ENCODE data around the gene CLDN6.

CLDN6 gene

DNA sequence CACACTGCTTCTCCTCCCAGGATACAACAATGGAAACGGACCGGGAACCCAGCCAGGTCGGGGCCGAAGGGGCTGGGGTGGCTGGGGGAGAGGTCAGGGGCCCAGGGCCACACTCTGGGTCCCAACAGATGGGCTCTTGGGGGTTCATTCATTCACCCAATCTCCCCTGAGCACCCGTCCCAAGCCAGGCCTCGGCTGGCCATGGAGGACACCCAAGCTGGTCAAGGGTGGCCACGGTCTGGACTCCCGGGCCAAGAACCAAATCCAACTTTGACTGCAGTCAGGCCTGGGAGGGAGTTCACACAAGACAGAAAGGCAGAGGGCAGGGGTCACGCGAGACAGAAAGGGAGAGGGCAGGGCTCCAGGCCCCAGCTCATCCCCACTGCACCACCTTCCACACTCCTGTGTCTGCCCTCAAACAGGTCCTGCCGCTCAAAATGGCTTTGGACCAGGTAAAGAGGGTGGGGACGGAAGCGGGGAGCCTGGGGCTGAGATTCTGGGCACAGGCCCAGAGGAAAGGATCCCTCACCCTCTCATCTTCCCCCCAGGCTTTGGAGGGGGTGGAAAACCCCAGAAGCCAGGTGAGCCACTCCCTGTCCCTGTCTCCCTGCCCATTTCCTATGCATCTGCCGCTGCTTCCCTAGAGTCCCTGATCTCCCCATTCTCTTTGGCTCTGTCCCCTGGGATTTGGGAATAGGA, 25.5 kb downstream of the CLDN6 start:
- no peak for DNase-seq (ENCODE audit: low read depth, low spot score)
- H3K27ac ChIP-seq = peak overlapping the region; percentile 17

DNA sequence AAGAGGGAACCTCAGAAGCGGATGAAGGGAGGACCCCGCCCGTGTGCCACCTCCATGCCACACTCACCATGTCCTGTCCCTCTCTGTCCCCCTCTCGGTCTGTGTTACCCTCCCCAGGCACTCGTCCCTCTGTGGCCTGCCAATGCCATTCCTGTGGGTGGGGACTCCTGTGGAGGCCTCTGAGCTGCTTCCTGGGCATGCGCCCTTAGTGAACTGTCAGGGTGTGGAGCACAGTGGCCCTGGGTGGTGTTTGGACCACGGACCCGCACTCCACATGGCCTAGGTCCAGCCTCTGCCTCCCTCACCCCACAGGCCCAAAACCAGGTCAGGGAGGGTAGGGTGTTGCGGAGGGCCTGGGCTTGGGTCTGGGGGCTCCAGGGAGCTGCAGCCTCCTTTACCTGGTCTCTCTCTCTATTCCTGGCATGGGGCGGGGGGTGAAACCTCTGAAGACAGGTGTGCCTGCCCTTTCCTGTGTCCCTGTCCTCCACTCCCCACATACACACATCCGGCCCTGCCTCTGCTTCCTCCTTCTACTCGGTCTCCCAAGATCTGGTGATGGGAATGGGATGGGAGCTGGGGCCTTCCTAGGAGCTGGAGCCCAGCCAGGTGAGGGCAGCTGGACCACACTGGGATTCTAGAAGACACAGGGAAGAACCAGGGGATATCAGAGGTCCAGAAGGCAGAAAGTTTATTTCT, 26.3 kb downstream of the CLDN6 start:
- no peak for DNase-seq (ENCODE audit: low read depth, low spot score)
- no peak overlapping the region for H3K27ac ChIP-seq

DNA sequence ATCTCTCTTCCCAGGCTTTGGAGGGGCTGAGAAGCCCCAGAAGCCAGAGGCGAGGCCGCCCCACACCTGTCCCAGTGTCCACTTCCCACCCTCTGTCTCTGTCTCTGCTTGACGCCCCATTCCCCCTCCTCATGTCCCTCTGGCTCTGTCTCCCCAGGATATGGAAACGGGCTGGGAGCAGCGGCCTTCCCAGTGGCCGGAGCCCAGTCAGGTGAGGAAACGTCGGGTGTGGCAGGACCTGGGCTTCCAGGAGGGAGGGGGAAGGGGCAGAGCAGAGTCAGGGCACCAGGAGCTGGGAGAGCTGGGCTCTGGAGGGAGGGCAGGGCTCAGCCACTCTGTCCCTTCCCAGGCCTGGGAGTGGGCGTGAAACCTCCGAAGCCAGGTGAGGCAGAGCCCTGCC, 27.1 kb downstream of the CLDN6 start:
- no peak for DNase-seq (ENCODE audit: low read depth, low spot score)
- H3K27ac ChIP-seq = no peak overlapping the region

GRCh38 chr16:2988590-2989099, 29.3 kb downstream of the CLDN6 start:
- H3K27ac ChIP-seq = no peak overlapping the region
- DNase-seq (ENCODE audit: low read depth, low spot score) = no peak

DNA sequence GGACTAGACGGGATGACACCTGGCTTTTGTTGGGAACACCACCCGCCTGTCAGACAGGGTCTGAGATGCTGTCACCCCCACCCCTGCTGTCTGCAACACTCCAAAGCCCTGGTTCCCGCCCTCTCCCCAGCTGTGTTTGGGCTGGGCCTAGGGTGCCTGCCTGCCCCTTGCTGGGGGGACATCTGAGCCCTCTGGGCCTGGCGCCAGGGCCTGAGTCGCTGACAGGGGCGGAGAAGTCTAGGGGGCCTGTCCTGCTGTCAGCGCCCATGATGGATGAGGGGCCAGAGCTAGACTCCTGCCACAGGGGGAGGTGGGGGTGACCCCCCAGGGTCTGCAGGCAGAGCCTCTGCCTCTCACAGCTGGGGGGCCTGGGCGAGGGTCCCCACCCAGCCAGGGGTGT, 30.1 kb downstream of the CLDN6 start:
- DNase-seq (ENCODE audit: low read depth, low spot score) = no peak

DNA sequence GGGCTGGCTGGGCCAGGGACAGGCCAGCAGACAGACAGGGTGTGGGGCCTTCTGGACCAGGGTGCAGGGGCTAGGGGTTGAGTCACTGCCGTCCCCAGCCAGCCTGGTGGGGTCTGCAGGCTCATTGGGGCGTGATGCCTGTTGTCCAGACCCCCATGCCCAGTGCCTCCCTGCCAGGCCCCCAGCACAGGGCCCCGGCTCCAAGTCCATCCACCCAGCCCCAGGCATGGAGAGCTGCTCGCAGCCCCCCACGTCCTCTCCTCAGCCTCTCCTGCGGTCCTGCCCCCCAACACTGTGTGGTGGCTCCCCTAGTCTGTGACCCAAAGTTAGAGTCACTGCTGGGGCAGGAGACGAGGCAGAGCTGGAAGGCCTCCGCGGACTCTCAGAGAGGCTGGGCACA, 30.7 kb downstream of the CLDN6 start:
- no peak for DNase-seq (ENCODE audit: low read depth, low spot score)
- H3K27ac ChIP-seq = no peak overlapping the region

More for the DNA sequence above, 30.1 kb downstream of the CLDN6 start:
- H3K27ac ChIP-seq = no peak overlapping the region

DNA sequence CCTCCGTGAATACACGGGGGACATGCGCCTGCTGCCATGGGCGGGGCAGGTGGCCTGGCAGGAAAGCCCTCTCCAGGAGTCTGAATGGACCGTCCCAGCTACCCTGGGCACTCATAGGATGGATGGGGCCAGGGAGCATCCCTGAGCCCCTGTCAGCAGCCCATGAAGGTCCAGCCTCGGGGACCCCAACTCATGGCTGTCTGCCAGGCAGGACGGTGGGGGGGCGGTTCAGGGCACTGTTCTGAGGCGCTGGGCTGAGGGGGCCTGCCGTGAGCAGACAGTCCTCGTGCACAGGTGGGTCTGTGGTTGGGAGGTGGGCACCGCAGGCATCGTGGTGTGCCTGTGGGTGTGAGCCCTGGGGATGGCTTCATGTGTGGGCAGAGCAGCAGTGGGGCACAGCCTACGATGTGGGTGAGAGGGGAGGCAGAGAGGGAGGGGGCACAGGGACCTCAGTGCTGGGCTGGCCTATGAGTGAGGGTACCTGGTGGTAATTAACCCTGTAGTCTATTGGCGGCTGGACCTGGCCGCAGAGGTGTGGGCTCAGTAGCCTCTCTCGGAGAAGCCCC, 31.3 kb downstream of the CLDN6 start:
- no peak overlapping the region for H3K27ac ChIP-seq
- no peak for DNase-seq (ENCODE audit: low read depth, low spot score)

DNA sequence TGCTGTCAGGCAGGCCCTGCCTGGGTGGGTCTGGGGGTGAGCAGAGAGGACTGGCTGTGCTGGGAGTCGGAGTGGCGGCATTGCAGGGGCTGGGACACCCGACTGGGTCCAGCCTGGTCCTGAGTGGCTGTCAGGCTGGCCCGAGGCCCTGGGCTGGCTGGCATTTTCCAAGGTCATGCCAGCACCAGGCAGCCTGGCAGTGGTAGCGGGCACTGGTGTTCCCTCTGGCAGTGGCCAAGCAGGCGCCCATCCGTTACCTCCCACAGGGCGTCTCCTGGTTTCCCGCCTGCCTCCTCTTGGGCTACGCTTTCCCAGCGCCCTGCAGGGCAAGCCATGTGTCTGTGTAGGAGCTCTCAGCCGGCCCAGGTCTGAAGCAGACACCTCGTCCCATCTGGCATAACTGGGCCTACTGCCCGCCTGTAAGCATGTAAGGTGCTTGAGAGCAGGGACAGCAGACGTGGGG, 32.1 kb downstream of the CLDN6 start:
- no peak overlapping the region for H3K27ac ChIP-seq
- no peak for DNase-seq (ENCODE audit: low read depth, low spot score)

GRCh38 chr16:2985462-2985861, 32.5 kb downstream of the CLDN6 start:
- no peak for DNase-seq (ENCODE audit: low read depth, low spot score)
- H3K27ac ChIP-seq = no peak overlapping the region

- H3K27ac ChIP-seq = peak overlapping the region; percentile 17
- DNase-seq (ENCODE audit: low read depth, low spot score) = no peak
These were observed 34.3 kb downstream of the CLDN6 start for GRCh38 chr16:2983706-2984136.

GRCh38 chr16:2982402-2982801, 35.6 kb downstream of the CLDN6 start:
- no peak for DNase-seq (ENCODE audit: low read depth, low spot score)

GRCh38 chr16:2981899-2982250, 36.1 kb downstream of the CLDN6 start:
- no peak for DNase-seq (ENCODE audit: low read depth, low spot score)
- H3K27ac ChIP-seq = no peak overlapping the region

More at GRCh38 chr16:2982402-2982801, 35.6 kb downstream of the CLDN6 start:
- H3K27ac ChIP-seq = no peak overlapping the region

- DNase-seq (ENCODE audit: low read depth, low spot score) = no peak
- H3K27ac ChIP-seq = no peak overlapping the region
These were observed 36.6 kb downstream of the CLDN6 start for GRCh38 chr16:2981177-2981898.

- DNase-seq (ENCODE audit: low read depth, low spot score) = no peak
- H3K27ac ChIP-seq = peak within 1 kb of the TSS; percentile 37
These were observed 37.5 kb downstream of the CLDN6 start, which contains the start of gene PKMYT1 for GRCh38 chr16:2980227-2981176. PKMYT1 (minus strand) TSS chr16:2980446; CDS start chr16:2979657, 789 bp downstream.

- no peak for DNase-seq (ENCODE audit: low read depth, low spot score)
- H3K27ac ChIP-seq = no peak overlapping the region
These were observed 38.2 kb downstream of the CLDN6 start for GRCh38 chr16:2979669-2980226.

- DNase-seq (ENCODE audit: low read depth, low spot score) = no peak
- no peak overlapping the region for H3K27ac ChIP-seq
These were observed 40.5 kb downstream of the CLDN6 start for GRCh38 chr16:2977440-2977839.

GRCh38 chr16:2976673-2977072, 41.3 kb downstream of the CLDN6 start:
- no peak for DNase-seq (ENCODE audit: low read depth, low spot score)
- H3K27ac ChIP-seq = no peak overlapping the region

GRCh38 chr16:2976201-2976600, 41.8 kb downstream of the CLDN6 start:
- H3K27ac ChIP-seq = no peak overlapping the region
- DNase-seq (ENCODE audit: low read depth, low spot score) = no peak

DNA sequence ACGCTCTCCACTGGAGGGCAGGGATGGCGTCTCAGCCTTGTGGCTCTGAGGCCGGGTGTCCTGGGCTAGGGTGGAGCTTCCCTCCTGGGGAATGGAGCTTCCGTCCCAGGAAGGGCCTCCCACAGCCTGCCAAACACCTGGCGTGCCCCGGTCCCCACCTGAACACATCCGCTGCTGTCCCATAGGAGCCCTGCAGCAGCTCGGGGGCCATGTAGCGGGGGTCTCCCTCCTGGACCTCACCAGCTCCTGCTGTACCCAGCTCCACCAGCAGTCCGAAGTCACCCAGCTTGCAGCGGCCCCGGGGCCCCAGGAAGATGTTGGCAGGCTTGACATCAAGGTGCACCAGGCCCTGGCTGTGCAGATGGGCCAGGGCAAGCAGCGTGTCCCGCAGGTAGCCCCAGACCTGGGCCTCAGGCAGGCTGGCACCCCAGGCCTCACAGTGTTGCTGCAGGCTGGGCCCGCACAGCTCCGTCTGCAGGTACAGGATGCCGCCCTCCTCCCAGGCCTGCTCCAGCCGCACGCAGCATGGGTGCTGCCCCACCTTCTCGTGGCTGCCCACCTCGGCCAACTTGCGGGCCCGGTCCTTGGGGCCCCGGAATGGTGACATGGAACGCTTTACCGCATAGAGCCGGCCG, 42.7 kb downstream of the CLDN6 start:
- no peak for DNase-seq (ENCODE audit: low read depth, low spot score)
- H3K27ac ChIP-seq = no peak overlapping the region

All from epithelial cell of prostate (primary cell).